Activated naive CD8-positive, alpha-beta T cell treated with anti-CD3 and anti-CD28 coated beads, Interleukin-2, amount 50 U/mL, for 16 hours (primary cell): ENCODE measurements around the gene ATP1A1.

Source experiments
- DNase-seq: peaks from one replicate; pipeline ENCODE4 v3.0.0-alpha.2; 2020; ENCODE audit warnings: low read depth, low spot score

The ATP1A1 gene

GRCh38 chr1:116391185-116391584 is 18.1 kb downstream of the ATP1A1 start:
- DNase-seq = no peak

GRCh38 chr1:116392717-116393404 is 19.8 kb downstream of the ATP1A1 start:
- DNase-seq = no peak

- no peak for DNase-seq
Observed at GRCh38 chr1:116393792-116394191, 20.7 kb downstream of the ATP1A1 start.

- DNase-seq = no peak
Observed at GRCh38 chr1:116394270-116394669, 21.2 kb downstream of the ATP1A1 start.

GRCh38 chr1:116396769-116397168 is 23.7 kb downstream of the ATP1A1 start:
- no peak for DNase-seq

GRCh38 chr1:116397728-116398127 is 24.7 kb downstream of the ATP1A1 start:
- no peak for DNase-seq

GRCh38 chr1:116400780-116401179 is 27.7 kb downstream of the ATP1A1 start:
- no peak for DNase-seq

GRCh38 chr1:116401646-116402176 is 28.7 kb downstream of the ATP1A1 start:
- no peak for DNase-seq

- no peak for DNase-seq
Observed at GRCh38 chr1:116402333-116402732, 29.3 kb downstream of the ATP1A1 start.

GRCh38 chr1:116403496-116404136 is 30.6 kb downstream of the ATP1A1 start:
- DNase-seq = no peak

GRCh38 chr1:116404699-116405098 is 31.7 kb downstream of the ATP1A1 start:
- DNase-seq = no peak

GRCh38 chr1:116405241-116406135 is 32.4 kb downstream of the ATP1A1 start:
- DNase-seq = no peak

GRCh38 chr1:116407033-116407432 is 34.0 kb downstream of the ATP1A1 start:
- DNase-seq = no peak

GRCh38 chr1:116408193-116408592 is 35.1 kb downstream of the ATP1A1 start:
- DNase-seq = no peak

- no peak for DNase-seq
Observed at GRCh38 chr1:116408803-116409720, 36.0 kb downstream of the ATP1A1 start.

- DNase-seq = no peak
Observed at GRCh38 chr1:116409751-116410191, 36.7 kb downstream of the ATP1A1 start.

GRCh38 chr1:116411784-116412479 is 38.9 kb downstream of the ATP1A1 start:
- DNase-seq = no peak

- no peak for DNase-seq
Observed at GRCh38 chr1:116412480-116412798, 39.4 kb downstream of the ATP1A1 start.

GRCh38 chr1:116412898-116413297 is 39.9 kb downstream of the ATP1A1 start:
- DNase-seq = no peak

- DNase-seq = no peak
Observed at GRCh38 chr1:116413414-116413813, 40.4 kb downstream of the ATP1A1 start.

- DNase-seq = no peak
Observed at GRCh38 chr1:116414364-116414763, 41.3 kb downstream of the ATP1A1 start.
